Left renal cortex interstitium (tissue), 4 donors: ENCODE results near the gene MAP2K6. TPM values are rescaled to one million over a fixed set of nuclear protein-coding genes. Genes with fewer than 3 reads are reported as not detected.

Experiments used
- DNase-seq, 4 donors: peaks; one replicate each; pipeline ENCODE4 v3.0.0-alpha.2; 2013; ENCODE audit warnings: low read depth in 4 of 4, low spot score in 2 of 4, missing footprints in 1 of 4
- polyA plus RNA-seq, 4 donors: library from polyadenylated mRNA; unstranded; fragments of 120-200 nt; gene quantifications; one replicate each; pipeline ENCODE4 v1.2.1, GENCODE V29; 2013; ENCODE audit not compliant: insufficient read length in 4 of 4

Gene MAP2K6
- polyA plus RNA-seq, 4 donors, result 19.7 to 22.7 (median 22.0) TPM

GRCh38 chr17:69425978-69426377 is 11.5 kb downstream of the MAP2K6 start:
- no peak for DNase-seq

- no peak for DNase-seq
Observed at GRCh38 chr17:69427486-69428197, 13.1 kb downstream of the MAP2K6 start.

- DNase-seq, result no peak
Observed at GRCh38 chr17:69428252-69428980, 13.9 kb downstream of the MAP2K6 start.

GRCh38 chr17:69430488-69430887 is 16.0 kb downstream of the MAP2K6 start:
- DNase-seq, result no peak

- no peak for DNase-seq
Observed at GRCh38 chr17:69431835-69432234, 17.3 kb downstream of the MAP2K6 start.

- no peak for DNase-seq
Observed at GRCh38 chr17:69433093-69433492, 18.6 kb downstream of the MAP2K6 start.

- no peak for DNase-seq
Observed at GRCh38 chr17:69434164-69434579, 19.7 kb downstream of the MAP2K6 start.

GRCh38 chr17:69435971-69436696 is 21.6 kb downstream of the MAP2K6 start:
- DNase-seq, result no peak

- no peak for DNase-seq
Observed at GRCh38 chr17:69437475-69437874, 23.0 kb downstream of the MAP2K6 start.

- no peak for DNase-seq
Observed at GRCh38 chr17:69438776-69439175, 24.3 kb downstream of the MAP2K6 start.

- no peak for DNase-seq
Observed at GRCh38 chr17:69441179-69441578, 26.7 kb downstream of the MAP2K6 start.

GRCh38 chr17:69443138-69443537 is 28.6 kb downstream of the MAP2K6 start:
- DNase-seq, result no peak

GRCh38 chr17:69444023-69444422 is 29.5 kb downstream of the MAP2K6 start:
- DNase-seq, result no peak

- DNase-seq, result no peak
Observed at GRCh38 chr17:69445132-69445531, 30.6 kb downstream of the MAP2K6 start.

- no peak for DNase-seq
Observed at GRCh38 chr17:69447726-69448125, 33.2 kb downstream of the MAP2K6 start.

GRCh38 chr17:69448431-69449102 is 34.1 kb downstream of the MAP2K6 start:
- DNase-seq, result peak in 1 of 4 donors; percentile 39

- DNase-seq, result no peak
Observed at GRCh38 chr17:69450131-69450530, 35.6 kb downstream of the MAP2K6 start.

GRCh38 chr17:69450918-69451317 is 36.4 kb downstream of the MAP2K6 start:
- DNase-seq, result no peak

- no peak for DNase-seq
Observed at GRCh38 chr17:69451416-69452394, 37.2 kb downstream of the MAP2K6 start.
